ENCODE data around the gene POLR3E.

DNA sequence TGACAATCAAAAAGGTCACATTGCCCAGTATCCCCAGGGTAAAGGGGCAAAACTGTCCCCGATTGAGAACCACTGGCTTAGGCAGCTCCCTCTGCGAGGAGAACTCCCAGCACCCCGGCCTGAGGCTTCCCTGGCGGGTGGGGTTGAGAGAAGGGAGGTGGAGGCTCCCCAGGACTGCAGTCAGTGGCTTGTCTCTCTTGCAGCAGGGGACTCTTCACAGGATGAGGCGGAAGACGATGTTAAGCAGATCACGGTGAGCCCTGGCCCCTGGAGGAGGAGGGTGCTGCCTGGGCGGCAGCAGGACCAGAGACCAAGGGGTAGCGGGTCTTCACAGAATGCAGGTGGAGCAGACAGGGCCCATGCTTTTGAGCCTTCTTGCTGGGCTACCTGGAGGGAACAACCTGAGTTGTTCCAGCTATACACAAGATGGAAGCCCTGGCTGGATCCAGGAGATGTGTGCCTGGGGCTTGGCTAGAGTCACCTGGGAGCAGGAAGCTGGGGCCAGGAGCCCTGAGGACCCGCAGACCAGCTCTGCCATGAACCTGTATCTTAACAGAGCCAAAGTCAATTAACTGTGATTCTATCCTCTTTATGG is 16.8 kb downstream of the POLR3E start:
- no peak for TF ChIP-seq CTCF (IDR thresholded peaks at IDR 0.05; ENCODE audit: extremely low read depth in 1 of 2, insufficient read depth in 1 of 2, low read depth in 1 of 2, low read length in 2 of 2)
- TF ChIP-seq MAX (IDR thresholded peaks at IDR 0.05; ENCODE audit: insufficient read depth, insufficient read length): no peak
- no peak for TF ChIP-seq FOS (IDR thresholded peaks at IDR 0.05; ENCODE audit: borderline replicate concordance, insufficient read depth, low read length)
- TF ChIP-seq POLR2AphosphoS5 (IDR thresholded peaks at IDR 0.05; ENCODE audit: insufficient read depth, low read depth, low read length): no peak
- no peak for TF ChIP-seq JUN (IDR thresholded peaks at IDR 0.05; ENCODE audit: borderline replicate concordance, insufficient read depth, insufficient read length, low read depth)
- no peak for TF ChIP-seq POLR2A (IDR thresholded peaks at IDR 0.05; ENCODE audit: low read depth, low read length)
- TF ChIP-seq MYC (IDR thresholded peaks at IDR 0.05; ENCODE audit: low read depth, low read length): no peak
